ENCODE data around the gene RAN.
A peak's percentile ranks its signal among the peaks of the same experiment; 100 is the strongest.
"Not testable (repeated sequence)": the region's sequence is repeated elsewhere in the genome, so short reads cannot be mapped to it uniquely, and the experiment has no call there.

RAN gene

GRCh38 chr12:130875708-130876107, 3.8 kb downstream of the RAN start:
- H3K27ac ChIP-seq, H3K4me3 ChIP-seq: not testable (repeated sequence)

DNA sequence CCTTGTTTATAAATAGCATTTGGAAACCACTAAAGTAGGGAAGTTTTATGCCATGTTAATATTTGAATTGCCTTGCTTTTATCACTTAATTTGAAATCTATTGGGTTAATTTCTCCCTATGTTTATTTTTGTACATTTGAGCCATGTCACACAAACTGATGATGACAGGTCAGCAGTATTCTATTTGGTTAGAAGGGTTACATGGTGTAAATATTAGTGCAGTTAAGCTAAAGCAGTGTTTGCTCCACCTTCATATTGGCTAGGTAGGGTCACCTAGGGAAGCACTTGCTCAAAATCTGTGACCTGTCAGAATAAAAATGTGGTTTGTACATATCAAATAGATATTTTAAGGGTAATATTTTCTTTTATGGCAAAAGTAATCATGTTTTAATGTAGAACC, 4.4 kb downstream of the RAN start:
- H3K27ac ChIP-seq = no peak overlapping the region
- H3K4me3 ChIP-seq = no peak overlapping the region

DNA sequence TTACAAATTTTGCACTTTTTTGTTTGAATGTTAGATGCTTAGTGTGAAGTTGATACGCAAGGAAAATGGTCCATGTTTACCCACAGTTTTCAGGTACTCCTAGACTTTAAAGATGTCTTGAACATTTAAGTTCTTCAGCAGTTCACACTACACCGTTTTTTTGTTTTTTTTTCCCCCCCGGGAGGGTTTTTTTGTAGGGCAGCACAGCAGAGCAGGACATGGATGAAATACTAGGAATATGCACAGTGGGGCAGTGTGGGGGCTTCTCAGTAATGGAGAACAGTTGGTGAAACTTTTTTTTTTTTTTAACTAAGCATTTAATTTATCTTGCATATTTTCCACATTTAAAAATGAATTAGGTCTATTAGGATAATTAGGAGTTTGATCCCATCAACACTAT, 4.9 kb downstream of the RAN start:
- H3K4me3 ChIP-seq = no peak overlapping the region
- H3K27ac ChIP-seq = no peak overlapping the region

DNA sequence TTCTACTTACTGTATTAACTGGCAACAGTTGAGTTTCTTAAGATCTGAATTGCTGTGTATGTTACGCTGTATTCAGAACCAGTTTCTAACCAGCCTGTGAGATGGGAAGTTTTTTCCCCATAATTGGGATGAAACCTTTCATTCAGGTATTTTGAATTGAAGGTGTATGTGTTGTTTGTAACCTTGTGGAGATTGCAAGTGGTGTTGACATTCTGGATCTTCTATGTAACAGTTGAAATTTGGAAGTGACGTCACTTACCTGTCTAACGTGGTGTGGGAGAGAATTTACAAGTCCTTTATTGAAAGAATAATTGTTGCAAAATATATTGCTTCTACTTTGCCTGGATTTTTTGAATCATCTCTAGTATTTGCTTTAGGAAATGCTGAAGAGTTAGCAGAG, 5.5 kb downstream of the RAN start:
- H3K27ac ChIP-seq = no peak overlapping the region
- no peak overlapping the region for H3K4me3 ChIP-seq

- no peak overlapping the region for H3K4me3 ChIP-seq
- H3K27ac ChIP-seq = no peak overlapping the region
Measured at GRCh38 chr12:130878193-130879185, 6.6 kb downstream of the RAN start.

- H3K4me3 ChIP-seq = no peak overlapping the region
Measured at GRCh38 chr12:130879212-130879686, 7.4 kb downstream of the RAN start.

DNA sequence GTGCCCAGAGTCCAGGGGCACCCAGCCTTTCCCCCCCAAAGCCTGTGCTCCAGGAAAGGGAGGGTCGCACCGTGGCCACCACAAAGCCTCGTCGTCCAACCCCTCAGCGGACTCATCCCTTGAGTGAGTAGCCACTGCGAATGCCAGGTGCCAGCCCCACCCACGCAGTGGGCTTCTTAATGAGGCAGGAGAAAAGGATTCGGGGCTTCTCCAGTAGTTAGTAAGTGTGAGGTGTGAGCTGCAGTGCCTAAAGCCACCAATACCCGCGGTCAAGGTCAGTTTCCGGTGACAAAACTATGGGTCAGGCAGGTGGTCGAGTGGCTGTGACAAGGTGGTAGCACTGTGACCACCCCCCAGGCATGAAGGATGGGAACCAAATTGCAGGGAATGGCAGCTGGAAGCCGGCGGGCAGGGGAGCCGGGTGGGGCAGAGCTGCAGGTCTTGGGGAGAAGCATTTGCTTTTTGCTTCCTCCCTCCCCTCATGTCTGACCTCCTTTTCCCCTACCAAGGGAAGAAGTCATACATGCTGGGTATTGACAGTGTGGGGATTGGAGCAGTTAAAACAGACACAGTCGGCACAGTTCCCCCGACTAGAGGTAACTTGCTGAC, 8.0 kb downstream of the RAN start:
- Histone ChIP-seq H3K27ac (peak overlapping the region in 1 of 21 experiments; percentile 23), H3K4me3 (peak overlapping the region in 4 of 7 experiments; percentile 10 to 17 (median 12))

More at GRCh38 chr12:130879212-130879686, 7.4 kb downstream of the RAN start:
- no peak overlapping the region for H3K27ac ChIP-seq

DNA sequence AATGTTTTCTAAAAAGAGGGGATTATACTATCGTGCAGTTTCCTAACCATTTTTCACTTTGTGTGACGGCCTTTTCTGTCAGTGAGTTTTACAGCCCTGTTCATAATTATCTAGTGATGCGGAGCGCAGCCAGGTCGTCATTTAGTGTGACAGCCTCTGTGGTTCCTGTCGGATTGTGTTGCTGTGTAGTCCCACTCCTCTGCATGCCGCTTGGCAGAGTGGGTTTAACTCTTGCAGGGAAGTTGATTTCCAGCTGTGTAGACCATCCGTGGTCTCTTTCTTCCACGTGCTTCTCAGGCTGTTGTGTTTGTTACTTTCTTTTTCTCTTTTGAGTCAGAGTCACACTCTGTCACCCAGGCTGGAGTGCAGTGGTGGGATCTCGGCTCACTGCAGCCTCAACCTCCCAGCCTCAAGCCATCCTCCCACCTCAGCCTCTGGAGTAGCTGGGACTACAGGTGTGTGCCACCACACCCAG, 8.6 kb downstream of the RAN start:
- peak overlapping the region in 1 of 21 experiments; percentile 23 for H3K27ac ChIP-seq
- H3K4me3 ChIP-seq = peak overlapping the region in 4 of 7 experiments; percentile 10 to 17 (median 12)

DNA sequence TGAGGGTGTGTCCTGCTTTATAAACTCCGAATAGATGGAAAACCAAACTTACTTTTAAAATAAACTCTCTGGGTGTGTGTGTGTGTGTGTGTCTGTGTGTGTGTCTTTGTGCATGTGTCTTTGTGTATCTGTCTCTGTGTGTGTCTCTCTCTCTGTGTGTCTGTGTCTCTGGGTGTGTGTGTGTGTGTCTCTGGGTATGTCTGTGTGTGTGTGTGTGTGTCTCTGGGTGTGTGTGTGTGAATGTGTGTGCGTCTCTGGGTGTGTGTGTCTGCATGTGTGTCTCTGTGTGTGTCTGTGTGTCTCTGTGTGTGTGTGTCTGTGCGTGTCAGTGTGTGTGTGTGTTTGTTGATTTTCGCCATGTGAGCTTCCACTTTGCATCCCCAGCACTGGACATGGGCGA, 9.2 kb downstream of the RAN start:
- Histone ChIP-seq H3K4me3 (no peak overlapping the region), H3K27ac (no peak overlapping the region)

- Histone ChIP-seq H3K4me3 (no peak overlapping the region), H3K27ac (no peak overlapping the region)
Measured at GRCh38 chr12:130881548-130881947, 9.7 kb downstream of the RAN start.

DNA sequence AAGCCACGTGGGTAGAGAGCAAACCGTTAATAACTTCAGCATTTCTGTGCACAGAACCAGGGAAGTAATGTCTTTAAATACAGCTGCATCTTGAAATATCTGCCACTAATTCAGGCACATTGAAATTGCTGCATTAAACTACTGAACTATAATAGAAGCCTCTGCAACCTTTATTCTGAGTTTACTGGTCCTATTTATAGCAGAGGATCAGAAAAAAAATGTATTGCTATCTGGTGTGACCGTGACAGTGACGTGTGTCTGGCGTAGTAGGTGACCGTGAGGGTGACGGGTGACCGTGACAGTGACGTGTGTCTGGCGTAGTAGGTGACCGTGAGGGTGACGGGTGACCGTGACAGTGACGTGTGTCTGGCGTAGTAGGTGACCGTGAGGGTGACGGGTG, 15.3 kb downstream of the RAN start:
- not testable (repeated sequence) for H3K4me3 ChIP-seq, H3K27ac ChIP-seq

DNA sequence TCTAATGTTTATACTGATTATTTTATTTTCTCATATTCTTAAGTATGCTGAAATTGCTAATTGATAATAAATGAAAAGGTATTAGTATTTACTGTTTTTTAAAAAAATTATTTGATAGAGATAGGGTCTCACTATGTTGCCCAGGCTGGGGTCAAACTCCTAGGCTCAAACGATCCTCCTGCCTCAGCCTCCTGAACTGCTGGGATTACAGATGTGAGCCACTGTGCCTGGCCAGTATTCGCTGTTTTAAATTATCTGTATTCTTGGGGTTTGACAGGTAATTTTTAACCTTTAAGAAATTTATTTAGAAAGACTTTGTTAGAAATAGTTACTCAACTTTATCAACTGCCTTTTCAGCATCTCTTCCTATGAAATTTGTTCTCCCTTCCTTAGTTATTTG, 32.2 kb downstream of the RAN start:
- Histone ChIP-seq H3K27ac (no peak overlapping the region), H3K4me3 (no peak overlapping the region)

GRCh38 chr12:130904936-130905455, 33.1 kb downstream of the RAN start:
- H3K27ac ChIP-seq, H3K4me3 ChIP-seq: not testable (repeated sequence)

DNA sequence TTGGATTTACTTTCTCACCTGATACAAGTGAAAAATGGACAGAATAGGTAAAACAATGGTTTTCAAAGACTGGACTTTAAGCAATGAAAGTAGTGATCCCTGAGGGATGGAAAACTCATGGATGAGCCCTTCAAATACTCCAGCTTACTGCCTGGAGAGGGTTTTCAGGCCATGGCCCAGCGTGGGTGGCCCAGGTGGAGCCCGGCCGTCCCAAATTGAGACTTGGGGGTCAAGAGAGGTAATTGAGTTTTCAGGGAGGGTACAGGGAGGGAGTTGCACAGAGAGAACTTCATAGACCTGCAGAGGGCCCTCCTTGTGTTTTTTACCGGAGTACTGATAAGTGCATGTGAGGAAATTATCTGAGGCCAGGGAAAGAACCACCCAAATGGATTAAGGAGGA, 37.2 kb downstream of the RAN start:
- Histone ChIP-seq H3K27ac (no peak overlapping the region), H3K4me3 (no peak overlapping the region)

- H3K27ac ChIP-seq = no peak overlapping the region
- H3K4me3 ChIP-seq = no peak overlapping the region
Measured at GRCh38 chr12:130911193-130911592, 39.3 kb downstream of the RAN start.

DNA sequence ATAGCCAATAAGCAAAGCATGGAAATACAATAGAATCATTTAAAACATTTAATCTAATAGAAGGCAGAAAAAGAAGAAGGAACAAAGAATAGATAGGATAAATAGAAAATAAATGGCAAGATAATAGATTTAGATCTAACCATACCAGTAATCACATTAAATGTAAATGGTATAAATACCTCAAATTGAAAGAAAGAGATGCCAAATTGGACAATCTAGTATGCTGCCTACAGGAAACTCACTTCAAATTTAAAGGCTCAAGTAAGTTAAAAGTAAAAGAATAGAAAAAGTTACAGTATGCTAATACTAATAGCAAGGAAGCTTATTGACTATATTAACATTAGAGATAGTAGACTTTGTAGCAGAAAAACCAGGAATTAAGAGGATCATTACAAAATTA, 40.1 kb downstream of the RAN start:
- Histone ChIP-seq H3K27ac (no peak overlapping the region), H3K4me3 (no peak overlapping the region)

GRCh38 chr12:130916241-130916911, 44.5 kb downstream of the RAN start:
- Histone ChIP-seq H3K4me3 (no peak overlapping the region), H3K27ac (no peak overlapping the region)

DNA sequence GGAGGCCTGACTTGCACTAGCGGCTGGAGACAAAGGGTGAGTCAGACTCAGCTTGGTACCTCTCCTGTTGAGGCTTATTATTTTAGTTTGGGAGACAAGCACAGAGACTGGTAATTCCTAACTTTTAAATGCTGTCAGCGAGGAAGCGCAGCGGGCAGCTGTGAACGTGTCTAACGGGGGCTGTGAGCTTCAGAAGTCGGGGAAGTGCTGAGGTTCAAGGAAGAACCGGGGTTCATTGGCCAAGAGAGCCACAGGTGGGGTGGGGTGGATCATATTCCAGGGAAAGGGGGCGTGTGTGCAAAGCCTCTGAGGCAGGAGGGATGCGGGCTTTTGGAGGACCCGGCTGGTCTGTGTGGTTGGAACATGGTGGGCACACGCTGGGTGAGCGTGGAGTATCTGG, 45.7 kb downstream of the RAN start:
- no peak overlapping the region for H3K27ac ChIP-seq
- H3K4me3 ChIP-seq = no peak overlapping the region

DNA sequence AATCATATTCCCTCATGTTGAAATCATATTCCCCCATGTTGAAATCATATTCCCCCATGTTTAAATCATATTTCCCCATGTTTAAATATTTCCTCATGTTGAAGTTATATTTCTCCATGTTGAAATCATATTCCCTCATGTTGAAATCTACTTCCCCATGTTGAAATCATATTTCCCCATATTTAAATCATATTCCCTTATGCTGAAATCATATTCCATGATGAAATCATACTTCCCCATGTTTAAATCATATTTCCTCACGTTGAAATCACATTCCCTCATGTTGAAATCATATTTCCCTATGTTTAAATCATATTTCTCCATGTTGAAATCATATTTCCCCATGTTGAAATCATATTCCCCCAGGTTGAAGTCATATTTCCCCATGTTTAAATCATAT, 47.2 kb downstream of the RAN start:
- H3K27ac ChIP-seq = peak overlapping the region in 1 of 21 experiments; percentile 7

DNA sequence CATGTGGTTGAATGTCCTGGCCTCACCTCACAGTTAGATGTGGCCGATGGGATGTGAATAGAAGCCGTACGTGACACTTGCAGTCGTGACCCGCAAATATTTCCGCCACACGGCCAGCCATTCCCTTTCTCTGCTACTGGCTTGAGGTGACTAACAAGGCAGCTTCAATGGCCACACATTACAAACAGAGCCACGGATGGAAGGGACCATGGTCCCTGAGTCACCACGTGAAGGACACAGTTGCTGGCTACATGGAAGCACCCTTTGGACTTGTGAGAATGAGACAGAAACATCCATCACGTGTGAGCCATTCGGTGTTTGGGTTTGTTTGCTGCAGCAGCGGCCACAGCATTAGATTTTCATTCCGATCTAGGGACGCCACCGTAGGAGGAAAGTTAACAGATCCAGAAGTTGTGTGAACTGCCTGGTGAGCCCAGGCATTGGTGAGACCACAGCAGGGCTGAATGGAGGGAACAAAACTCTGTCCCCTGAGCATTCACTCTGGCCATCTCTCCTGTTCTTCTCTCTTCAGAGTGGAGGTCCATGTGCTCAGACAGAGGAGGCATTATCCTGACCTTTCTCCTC, 48.3 kb downstream of the RAN start:
- peak overlapping the region in 6 of 21 experiments; percentile 12 to 85 (median 18) for H3K27ac ChIP-seq
- no peak overlapping the region for H3K4me3 ChIP-seq

More for the DNA sequence above, 47.2 kb downstream of the RAN start:
- H3K4me3 ChIP-seq = no peak overlapping the region

Data from skin epidermis (tissue), 12 donors.